LNCAP (cell line): ENCODE results near the gene MFAP3.
A peak's percentile ranks its signal among the peaks of the same experiment; 100 is the strongest.

Source experiments
- TF ChIP-seq, protein P1 (sequence below): fragments of 450-650 bp; IDR thresholded peaks from 2 replicates; pipeline ENCODE4 v1.5.1; 2017; ENCODE audit warnings: mild to moderate bottlenecking

MFAP3 gene

DNA sequence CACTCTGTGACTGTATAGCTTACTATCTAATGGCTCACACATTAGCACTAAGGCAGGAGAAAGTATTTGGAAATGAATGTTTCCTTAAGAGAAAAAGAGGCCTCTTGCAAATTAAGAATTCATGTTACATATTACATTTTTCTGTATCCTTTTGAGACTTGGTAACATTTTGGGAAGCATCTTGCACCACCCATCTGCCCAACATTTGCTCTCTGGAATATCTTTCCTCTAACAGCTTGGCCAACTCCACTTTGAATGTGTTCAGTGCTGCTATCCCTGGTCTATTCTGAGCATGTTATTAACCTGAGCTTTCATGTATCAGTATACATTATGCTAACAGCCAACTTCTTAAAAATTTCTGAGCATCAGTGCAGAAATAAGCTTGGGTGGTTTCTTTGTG lies 27.2 kb downstream of the MFAP3 start:
- TF ChIP-seq, protein P1, sequence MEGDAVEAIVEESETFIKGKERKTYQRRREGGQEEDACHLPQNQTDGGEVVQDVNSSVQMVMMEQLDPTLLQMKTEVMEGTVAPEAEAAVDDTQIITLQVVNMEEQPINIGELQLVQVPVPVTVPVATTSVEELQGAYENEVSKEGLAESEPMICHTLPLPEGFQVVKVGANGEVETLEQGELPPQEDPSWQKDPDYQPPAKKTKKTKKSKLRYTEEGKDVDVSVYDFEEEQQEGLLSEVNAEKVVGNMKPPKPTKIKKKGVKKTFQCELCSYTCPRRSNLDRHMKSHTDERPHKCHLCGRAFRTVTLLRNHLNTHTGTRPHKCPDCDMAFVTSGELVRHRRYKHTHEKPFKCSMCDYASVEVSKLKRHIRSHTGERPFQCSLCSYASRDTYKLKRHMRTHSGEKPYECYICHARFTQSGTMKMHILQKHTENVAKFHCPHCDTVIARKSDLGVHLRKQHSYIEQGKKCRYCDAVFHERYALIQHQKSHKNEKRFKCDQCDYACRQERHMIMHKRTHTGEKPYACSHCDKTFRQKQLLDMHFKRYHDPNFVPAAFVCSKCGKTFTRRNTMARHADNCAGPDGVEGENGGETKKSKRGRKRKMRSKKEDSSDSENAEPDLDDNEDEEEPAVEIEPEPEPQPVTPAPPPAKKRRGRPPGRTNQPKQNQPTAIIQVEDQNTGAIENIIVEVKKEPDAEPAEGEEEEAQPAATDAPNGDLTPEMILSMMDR, result no peak

GRCh38 chr5:154071799-154072413 lies 33.1 kb downstream of the MFAP3 start:
- TF ChIP-seq, protein P1, result no peak

DNA sequence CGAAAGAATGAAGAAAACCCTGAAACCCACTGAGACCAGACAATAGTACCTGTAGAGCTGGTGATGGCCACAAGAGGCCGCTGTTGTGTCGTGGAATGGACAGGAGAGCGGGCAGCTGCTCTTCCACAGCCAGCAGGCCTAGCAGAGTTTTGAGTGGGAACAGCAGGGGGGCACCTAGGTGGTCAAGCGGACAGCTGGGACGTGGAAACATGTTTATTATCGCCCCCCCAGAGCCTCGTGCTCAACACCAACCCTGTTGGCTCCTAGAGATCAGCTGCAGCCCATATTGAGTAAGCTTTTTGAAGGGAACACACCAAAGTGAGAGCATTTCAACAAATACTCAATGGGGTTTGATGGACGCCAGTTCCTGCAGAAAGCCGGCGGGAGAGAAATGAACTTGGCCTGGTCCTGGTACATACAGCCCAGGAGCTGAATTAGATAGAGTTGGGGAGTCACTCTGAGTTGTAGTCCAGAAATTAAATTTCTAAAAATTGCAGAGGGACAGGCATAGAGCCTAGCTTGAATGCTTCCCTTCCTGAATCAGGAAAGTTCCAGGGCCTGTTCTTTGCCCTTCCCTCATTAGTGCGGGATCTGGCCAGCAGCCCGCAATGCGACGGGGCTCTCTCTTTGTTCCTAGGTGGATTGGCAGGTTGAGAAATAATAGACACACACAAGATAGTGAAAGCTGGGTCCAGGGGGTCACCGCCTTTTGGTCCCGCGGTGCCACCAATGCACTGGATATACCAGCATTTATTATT lies 33.8 kb downstream of the MFAP3 start:
- TF ChIP-seq, protein P1, result peak; percentile 89

GRCh38 chr5:154076240-154076922 lies 37.6 kb downstream of the MFAP3 start:
- TF ChIP-seq, protein P1, result no peak

GRCh38 chr5:154077696-154078095 lies 38.9 kb downstream of the MFAP3 start:
- TF ChIP-seq, protein P1, result no peak

DNA sequence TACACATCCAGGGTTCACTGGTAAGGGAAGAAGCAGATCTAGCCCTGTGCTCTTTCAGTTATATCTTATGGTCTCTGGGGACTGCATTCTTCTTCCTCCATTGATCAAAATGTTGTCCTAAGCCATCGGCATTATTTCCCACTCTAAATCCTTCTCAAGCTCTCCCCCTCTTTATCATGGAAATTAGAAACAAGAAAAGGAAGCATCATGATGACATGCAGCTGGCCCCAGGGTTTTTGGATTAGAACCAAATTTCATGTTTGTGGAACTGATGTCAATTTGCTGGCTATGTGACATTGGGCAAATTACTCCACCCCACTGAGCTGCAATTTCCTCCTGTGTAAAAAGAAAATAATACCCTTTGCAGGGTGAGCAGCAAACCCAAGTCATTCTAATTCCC lies 39.5 kb downstream of the MFAP3 start:
- TF ChIP-seq, protein P1, result no peak

GRCh38 chr5:154081246-154081645 lies 42.5 kb downstream of the MFAP3 start:
- TF ChIP-seq, protein P1, result no peak
